ENCODE data around the gene PPM1A. TPM values are rescaled to one million over a fixed set of nuclear protein-coding genes. Genes with fewer than 3 reads are reported as not detected.

Gene PPM1A
- total RNA-seq, 1 experiment from 2014 or later = 38.9 TPM

DNA sequence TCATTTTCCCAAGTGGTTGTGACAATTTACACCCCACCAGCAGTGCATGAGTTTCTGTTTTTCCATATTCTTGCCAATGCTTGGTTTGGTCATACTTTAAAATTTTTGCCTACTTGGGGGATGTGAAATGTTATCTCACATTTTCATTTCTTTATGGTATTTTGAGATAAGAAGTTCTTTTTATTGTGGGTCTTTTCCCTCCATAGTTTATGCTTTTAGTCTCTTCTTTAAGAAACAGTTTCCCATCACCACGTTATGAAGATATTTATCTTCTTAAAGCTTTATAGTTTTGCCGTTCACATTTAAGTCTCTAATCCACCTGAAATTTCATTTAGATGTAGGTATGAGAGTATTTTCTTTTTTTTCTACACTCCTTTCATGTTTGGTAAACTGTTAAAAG lies 95.7 kb downstream of the PPM1A start:
- Mint-ChIP-seq H3K36me3 (ENCODE audit: insufficient read depth, unreplicated experiment) (no peaks in the 10 kb centered on the region), H3K27me3 (ENCODE audit: unreplicated experiment) (peaks cover 9% of the 10 kb centered on the region), H3K9me3 (ENCODE audit: low read depth, unreplicated experiment) (no peaks in the 10 kb centered on the region), H3K4me3 (ENCODE audit: low read depth, unreplicated experiment) (no peak overlapping the region), H3K4me1 (ENCODE audit: low read depth, unreplicated experiment) (no peaks in the 10 kb centered on the region), H3K27ac (ENCODE audit: unreplicated experiment) (no peak overlapping the region)
- intact Hi-C loops (cut with micrococcal nuclease; ENCODE audit: unreplicated experiment) = no loop called here
- DNase-seq = no peak
- BruUV-seq (replicated peaks) = no TSS peak
- TF ChIP-seq, protein P1, sequence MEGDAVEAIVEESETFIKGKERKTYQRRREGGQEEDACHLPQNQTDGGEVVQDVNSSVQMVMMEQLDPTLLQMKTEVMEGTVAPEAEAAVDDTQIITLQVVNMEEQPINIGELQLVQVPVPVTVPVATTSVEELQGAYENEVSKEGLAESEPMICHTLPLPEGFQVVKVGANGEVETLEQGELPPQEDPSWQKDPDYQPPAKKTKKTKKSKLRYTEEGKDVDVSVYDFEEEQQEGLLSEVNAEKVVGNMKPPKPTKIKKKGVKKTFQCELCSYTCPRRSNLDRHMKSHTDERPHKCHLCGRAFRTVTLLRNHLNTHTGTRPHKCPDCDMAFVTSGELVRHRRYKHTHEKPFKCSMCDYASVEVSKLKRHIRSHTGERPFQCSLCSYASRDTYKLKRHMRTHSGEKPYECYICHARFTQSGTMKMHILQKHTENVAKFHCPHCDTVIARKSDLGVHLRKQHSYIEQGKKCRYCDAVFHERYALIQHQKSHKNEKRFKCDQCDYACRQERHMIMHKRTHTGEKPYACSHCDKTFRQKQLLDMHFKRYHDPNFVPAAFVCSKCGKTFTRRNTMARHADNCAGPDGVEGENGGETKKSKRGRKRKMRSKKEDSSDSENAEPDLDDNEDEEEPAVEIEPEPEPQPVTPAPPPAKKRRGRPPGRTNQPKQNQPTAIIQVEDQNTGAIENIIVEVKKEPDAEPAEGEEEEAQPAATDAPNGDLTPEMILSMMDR (IDR thresholded peaks at IDR 0.05; ENCODE audit: unreplicated experiment) = no peak
- CTCF ChIA-PET = no interaction called here

DNA sequence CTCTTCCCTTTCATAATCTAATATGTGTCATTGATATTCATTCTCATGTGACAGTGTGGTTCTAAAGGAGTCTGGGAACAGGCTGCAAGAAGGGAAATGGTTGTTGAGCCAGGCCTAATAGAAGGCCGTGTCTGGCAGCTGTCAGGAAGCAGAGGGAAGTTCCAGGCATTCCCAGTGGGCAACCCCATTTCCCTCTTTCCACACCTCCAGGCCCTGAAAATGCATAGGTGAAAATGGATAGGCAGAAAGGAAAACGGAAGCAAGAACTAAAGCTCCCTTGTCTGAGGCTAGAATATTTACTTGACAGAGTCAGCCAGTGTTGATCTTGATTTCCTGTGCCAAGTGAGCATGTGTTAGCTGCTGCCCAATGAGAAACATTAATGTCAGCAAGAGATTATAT lies 97.7 kb downstream of the PPM1A start:
- H3K27ac Mint-ChIP-seq (ENCODE audit: unreplicated experiment) = no peak overlapping the region
- CTCF ChIA-PET = no interaction called here
- intact Hi-C loops (cut with micrococcal nuclease; ENCODE audit: unreplicated experiment) = no loop called here
- no peak overlapping the region for H3K4me3 Mint-ChIP-seq (ENCODE audit: low read depth, unreplicated experiment)
- BruUV-seq (replicated peaks) = no TSS peak
- H3K9me3 Mint-ChIP-seq (ENCODE audit: low read depth, unreplicated experiment) = no peaks in the 10 kb centered on the region
- H3K27me3 Mint-ChIP-seq (ENCODE audit: unreplicated experiment) = no peaks in the 10 kb centered on the region
- DNase-seq = no peak
- no peaks in the 10 kb centered on the region for H3K4me1 Mint-ChIP-seq (ENCODE audit: low read depth, unreplicated experiment)
- TF ChIP-seq, protein P1 (IDR thresholded peaks at IDR 0.05; ENCODE audit: unreplicated experiment) = no peak
- H3K36me3 Mint-ChIP-seq (ENCODE audit: insufficient read depth, unreplicated experiment) = no peaks in the 10 kb centered on the region

DNA sequence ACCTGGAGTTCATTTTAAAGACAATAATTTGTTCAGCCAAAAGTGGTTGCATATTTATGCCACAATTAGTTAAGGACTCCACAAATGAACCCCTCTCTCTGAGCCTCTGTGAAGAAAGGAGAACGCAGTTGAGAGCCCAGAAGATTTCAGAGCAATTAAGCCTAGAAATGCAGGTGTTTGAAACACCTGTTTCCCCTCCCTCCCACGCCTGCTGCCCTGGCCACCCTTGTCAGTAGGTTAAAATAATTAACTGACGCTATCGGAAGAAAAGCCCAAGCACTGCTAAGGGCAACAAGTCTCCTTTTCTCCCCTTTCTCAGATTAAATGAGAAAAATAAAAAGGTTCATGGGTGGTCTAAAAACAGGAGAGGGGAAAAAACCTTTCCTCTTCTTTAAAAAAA lies 99.2 kb downstream of the PPM1A start:
- Mint-ChIP-seq H3K4me3 (ENCODE audit: low read depth, unreplicated experiment) (no peak overlapping the region), H3K9me3 (ENCODE audit: low read depth, unreplicated experiment) (no peaks in the 10 kb centered on the region), H3K36me3 (ENCODE audit: insufficient read depth, unreplicated experiment) (no peaks in the 10 kb centered on the region), H3K4me1 (ENCODE audit: low read depth, unreplicated experiment) (no peaks in the 10 kb centered on the region), H3K27ac (ENCODE audit: unreplicated experiment) (no peak overlapping the region), H3K27me3 (ENCODE audit: unreplicated experiment) (no peaks in the 10 kb centered on the region)
- TF ChIP-seq, protein P1 (IDR thresholded peaks at IDR 0.05; ENCODE audit: unreplicated experiment) = no peak
- DNase-seq = no peak
- intact Hi-C loops (cut with micrococcal nuclease; ENCODE audit: unreplicated experiment) = no loop called here
- no TSS peak for BruUV-seq (replicated peaks)
- CTCF ChIA-PET = no interaction called here

Other genes with a start within 250 kb of the PPM1A start
- 40.1 and 41.1 TPM in 2 replicates for gene PCNX4, start 157.3 kb upstream of the PPM1A start, total RNA-seq (2022)
- 34.9 and 39.3 TPM in 2 replicates for gene DHRS7, start 83.8 kb upstream of the PPM1A start, total RNA-seq (2022)
- gene C14orf39, start 236.8 kb downstream of the PPM1A start, total RNA-seq (2022) = not detected in 2 replicates